GM12878 (cell line): ENCODE results near the gene DSE. TPM values are rescaled to one million over a fixed set of nuclear protein-coding genes. Genes with fewer than 3 reads are reported as not detected.
"Not testable (repeated sequence)": the region's sequence is repeated elsewhere in the genome, so short reads cannot be mapped to it uniquely, and the experiment has no call there.

Experiments used
- ATAC-seq: fragments of 200-7000 bp; cut with Tn5 transposase; 3 replicates; pipeline ENCODE4 v1.9.1; 2020; ENCODE audit warnings: mild to moderate bottlenecking, moderate library complexity
- BruUV-seq: library from RNA; stranded (reverse); fragments of 400-500 nt; replicated peaks from 2 replicates; lab custom pipeline; 2021; lab: Mats Ljungman, UMichigan
- CTCF ChIA-PET: fragments of 300-600 bp; sonication (Branson Sonifier 250); formaldehyde crosslinking; extraction: SDS; loops from one replicate; lab custom pipeline; 2021; ENCODE audit warnings: inconsistent platforms; lab: Yijun Ruan, JAX
- POLR2A ChIA-PET: fragments of 350-600 bp; formaldehyde crosslinking; extraction: SDS; loops from one replicate; lab custom pipeline; 2021; ENCODE audit warnings: inconsistent platforms; lab: Charles Lee
- RAD21 ChIA-PET: fragments of 300-600 bp; sonication (Branson Sonifier 250); formaldehyde crosslinking; loops from one replicate; lab custom pipeline; 2023; ENCODE audit warnings: antibody characterized with exemption; ENCODE audit not compliant: unreplicated experiment; lab: Charles Lee
- SMC1A ChIA-PET: fragments of 300-600 bp; sonication (Branson Sonifier 250); formaldehyde crosslinking; loops from one replicate; lab custom pipeline; 2023; ENCODE audit not compliant: unreplicated experiment, uncharacterized antibody; lab: Charles Lee
- DNase-seq: peaks from one replicate; pipeline ENCODE4 v3.0.0-alpha.2; 2011; ENCODE audit warnings: low read depth, low spot score
- FAIRE-seq: peaks from 3 replicates; lab custom pipeline; 2011; peaks lifted over from hg19 to GRCh38; lab: Jason Lieb, UNC
- H2AFZ ChIP-seq: 2 replicates; pipeline ENCODE4 v1.6.0; 2011; ENCODE audit warnings: low read depth, low read length, control low read depth; ENCODE audit not compliant: control insufficient read depth
- H3K27ac ChIP-seq: 2 replicates; pipeline ENCODE4 v1.5.1; 2011; ENCODE audit warnings: control low read depth; ENCODE audit not compliant: control insufficient read depth, insufficient read depth
- H3K27me3 ChIP-seq, 2 experiments: replicated peaks in 1 of 2; 2 replicates each; pipeline versions ENCODE4 v1.6.0 to v1.6.1; 2011; ENCODE audit warnings: low read length in 1 of 2; ENCODE audit not compliant: control insufficient read depth in 2 of 2, insufficient read depth in 2 of 2
- H3K36me3 ChIP-seq, 2 experiments: 2 replicates each; pipeline ENCODE4 v1.5.1; 2011; ENCODE audit warnings: low read length in 1 of 2; ENCODE audit not compliant: control insufficient read depth in 2 of 2, insufficient read depth in 2 of 2
- H3K4me1 ChIP-seq: 2 replicates; pipeline ENCODE4 v1.6.1; 2011; ENCODE audit warnings: mild to moderate bottlenecking, low read length, moderate library complexity, mixed read lengths; ENCODE audit not compliant: control insufficient read depth, insufficient read depth
- H3K4me2 ChIP-seq: 2 replicates; pipeline ENCODE4 v1.6.0; 2011; ENCODE audit warnings: control low read depth; ENCODE audit not compliant: control insufficient read depth, insufficient read depth
- H3K4me3 ChIP-seq: fragments of 200-600 bp; sonication (generic); 2 replicates; pipeline ENCODE4 v1.5.1; 2016
- H3K79me2 ChIP-seq: 2 replicates; pipeline ENCODE4 v1.6.0; 2011; ENCODE audit warnings: low read length; ENCODE audit not compliant: control insufficient read depth, insufficient read depth
- H3K9ac ChIP-seq: 2 replicates; pipeline ENCODE4 v1.8.0; 2011; ENCODE audit warnings: low read length, control low read depth, mixed read lengths; ENCODE audit not compliant: control insufficient read depth, insufficient read depth
- H3K9me3 ChIP-seq: replicated peaks from 3 replicates; pipeline ENCODE4 v1.5.1; 2011; ENCODE audit warnings: mild to moderate bottlenecking, low read length; ENCODE audit not compliant: control insufficient read depth, insufficient read depth
- H4K20me1 ChIP-seq: 2 replicates; pipeline ENCODE4 v1.6.0; 2011; ENCODE audit not compliant: control insufficient read depth, insufficient read depth
- ASH2L ChIP-seq: fragments of 300-600, 200-600 bp; sonication (generic); IDR thresholded peaks from 2 replicates; pipeline ENCODE4 v1.6.1; 2017; ENCODE audit warnings: low read depth, mild to moderate bottlenecking, borderline replicate concordance
- CBFB ChIP-seq: IDR thresholded peaks from 2 replicates; pipeline ENCODE4 v1.6.1; 2016; ENCODE audit warnings: antibody characterized with exemption, low read depth
- CBX5 ChIP-seq: sonication (generic); IDR thresholded peaks from 2 replicates; pipeline ENCODE4 v1.6.1; 2016; ENCODE audit warnings: low read depth, moderate library complexity, mild to moderate bottlenecking, inconsistent platforms
- CREM ChIP-seq: IDR thresholded peaks from 2 replicates; pipeline ENCODE4 v1.6.1; 2014; ENCODE audit warnings: antibody characterized with exemption, low read depth
- DPF2 ChIP-seq: fragments of 450-650 bp; IDR thresholded peaks from 2 replicates; pipeline ENCODE4 v1.6.1; 2017; ENCODE audit warnings: mild to moderate bottlenecking
- EGR1 ChIP-seq, 2 experiments: IDR thresholded peaks; 1 replicate in 1 of 2; 2 replicates in 1 of 2; pipeline ENCODE4 v1.6.1; 2011 to 2012; ENCODE audit warnings: low read depth in 2 of 2, low read length in 2 of 2, borderline replicate concordance in 1 of 2, mild to moderate bottlenecking in 1 of 2, moderate library complexity in 1 of 2
- HDAC6 ChIP-seq: fragments of 200-600 bp; sonication (generic); IDR thresholded peaks from one replicate; pipeline ENCODE4 v1.8.0; 2017; ENCODE audit warnings: antibody characterized with exemption; ENCODE audit not compliant: unreplicated experiment
- MEF2A ChIP-seq: IDR thresholded peaks from 2 replicates; pipeline ENCODE4 v1.6.1; 2011; ENCODE audit warnings: low read depth, mild to moderate bottlenecking, low read length, moderate library complexity; ENCODE audit not compliant: insufficient read depth
- POLR2A ChIP-seq: IDR thresholded peaks from 2 replicates; pipeline ENCODE4 v1.6.1; 2011; ENCODE audit warnings: low read depth, mild to moderate bottlenecking, low read length
- POLR2AphosphoS2 ChIP-seq: IDR thresholded peaks from 2 replicates; pipeline ENCODE4 v1.6.1; 2011; ENCODE audit warnings: low read depth, mild to moderate bottlenecking, low read length, improper control_type of control experiment, moderate library complexity
- POLR2AphosphoS5 ChIP-seq: IDR thresholded peaks from 2 replicates; pipeline ENCODE4 v1.6.1; 2011; ENCODE audit warnings: mild to moderate bottlenecking, low read length, inconsistent platforms
- POU2F2 ChIP-seq: IDR thresholded peaks from 3 replicates; pipeline ENCODE4 v1.6.1; 2011; ENCODE audit warnings: low read depth, mild to moderate bottlenecking, low read length, borderline replicate concordance
- RB1 ChIP-seq: fragments of 450-650 bp; formaldehyde crosslinking; IDR thresholded peaks from 2 replicates; pipeline ENCODE4 v1.6.1; 2017; ENCODE audit warnings: mild to moderate bottlenecking, borderline replicate concordance
- SMAD5 ChIP-seq: IDR thresholded peaks from 2 replicates; pipeline ENCODE4 v1.6.1; 2016; ENCODE audit warnings: antibody characterized with exemption, low read depth
- TAF1 ChIP-seq: IDR thresholded peaks from 2 replicates; pipeline ENCODE4 v1.6.1; 2011; ENCODE audit warnings: mild to moderate bottlenecking, low read depth, low read length, borderline replicate concordance
- YY1 ChIP-seq: IDR thresholded peaks from 2 replicates; pipeline ENCODE4 v1.6.1; 2011; ENCODE audit warnings: low read depth, mild to moderate bottlenecking, low read length
- ZNF24 ChIP-seq: fragments of 450-650 bp; IDR thresholded peaks from 2 replicates; pipeline ENCODE4 v1.6.1; 2017; ENCODE audit warnings: antibody characterized with exemption, mild to moderate bottlenecking
- WGBS: methylation state at CpG from one replicate; pipeline ENCODE4 v1.1.6; 2016; ENCODE audit warnings: low lambda C conversion rate; ENCODE audit not compliant: insufficient replicate concordance, insufficient coverage; ENCODE audit errors: missing lambda C conversion rate; 5-methylcytosine and 5-hydroxymethylcytosine counted together
- in situ Hi-C: fragments of 300-500 bp; cut with MboI; formaldehyde crosslinking; loops from 9 replicates; pipeline ENCODE4 v1.14.3; 2018; ENCODE audit warnings: mixed read lengths
- intact Hi-C: fragments of 100-400 bp; cut with micrococcal nuclease; formaldehyde crosslinking; loops from one replicate; pipeline ENCODE4 v1.14.2; 2022; ENCODE audit not compliant: unreplicated experiment
- polyA plus RNA-seq, 11 experiments: library from polyadenylated mRNA; depleted of rRNA in 4 of 11; unstranded in 6 of 11; stranded (reverse) in 5 of 11; fragments of >200 nt; fragmentation: Nextera tagmentation in 4 of 11; fragmentation: Illumina TruSeq in 1 of 11; extraction: Ambion mirVana in 4 of 11; extraction: Trizol in 1 of 11; gene quantifications; 1 replicate in 1 of 11; 2 replicates in 10 of 11; pipeline versions ENCODE4 v1.2.1 to v1.2.3, GENCODE V29; 2011 to 2016; ENCODE audit warnings: inconsistent platforms in 2 of 11, missing spikeins in 2 of 11, low read depth in 1 of 11
- total RNA-seq, 4 experiments: library from RNA; depleted of rRNA in 3 of 4; stranded (reverse); fragments of >200 nt in 3 of 4; fragmentation: Illumina TruSeq in 1 of 4; extraction: Trizol in 1 of 4; gene quantifications; 2 replicates each; pipeline versions ENCODE4 v1.2.1 to v1.2.3, GENCODE V29; 2013 to 2021
- TF ChIP-seq, protein P1 (sequence below): IDR thresholded peaks from 2 replicates; pipeline ENCODE4 v1.6.1; 2011; ENCODE audit warnings: borderline replicate concordance, low read depth, mild to moderate bottlenecking, moderate library complexity, low read length; ENCODE audit not compliant: insufficient read depth, poor library complexity, severe bottlenecking

DSE gene
- total and polyA plus RNA-seq, 10 of the 15 experiments (the other 5 are each of a cell fraction or from before 2014, with no cell fraction given) = 12.6 to 76.4 (median 43.0) TPM

DNA sequence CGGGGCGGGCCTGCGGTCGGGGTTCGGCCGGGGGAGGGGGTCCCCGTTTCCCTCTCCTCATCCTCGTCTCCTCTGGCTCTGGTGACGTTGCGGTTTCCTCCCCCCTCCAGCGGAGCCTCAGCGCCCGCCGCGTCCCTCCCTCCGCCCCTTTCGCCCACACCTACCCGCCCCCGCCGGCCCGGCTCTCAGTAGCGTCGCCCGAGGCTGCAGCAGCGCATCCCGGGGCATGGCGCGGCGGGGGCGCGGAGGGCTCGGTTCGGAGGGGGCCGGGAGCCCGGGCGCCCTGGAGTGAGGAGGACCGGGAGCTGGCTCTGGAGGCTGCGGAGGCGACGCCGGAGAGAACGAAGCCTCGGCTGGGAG, at the start of gene DSE (continued):
- TF ChIP-seq, protein P1, sequence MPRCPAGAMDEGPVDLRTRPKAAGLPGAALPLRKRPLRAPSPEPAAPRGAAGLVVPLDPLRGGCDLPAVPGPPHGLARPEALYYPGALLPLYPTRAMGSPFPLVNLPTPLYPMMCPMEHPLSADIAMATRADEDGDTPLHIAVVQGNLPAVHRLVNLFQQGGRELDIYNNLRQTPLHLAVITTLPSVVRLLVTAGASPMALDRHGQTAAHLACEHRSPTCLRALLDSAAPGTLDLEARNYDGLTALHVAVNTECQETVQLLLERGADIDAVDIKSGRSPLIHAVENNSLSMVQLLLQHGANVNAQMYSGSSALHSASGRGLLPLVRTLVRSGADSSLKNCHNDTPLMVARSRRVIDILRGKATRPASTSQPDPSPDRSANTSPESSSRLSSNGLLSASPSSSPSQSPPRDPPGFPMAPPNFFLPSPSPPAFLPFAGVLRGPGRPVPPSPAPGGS = peak; percentile 30
- TF ChIP-seq RB1 (no peak), YY1 (0 out of 2 replicates have a peak, but pooled peaks have one; percentile 34), EGR1 (IDR thresholded peaks at IDR 0.05; ENCODE audit: borderline replicate concordance in 1 of 2, low read depth in 2 of 2, low read length in 2 of 2) (peak in 1 of 2 experiments; percentile 97; a peak in 2 of 3 replicates), CBFB (peak; percentile 35; the same call in 1 of the 2 replicates), POU2F2 (peak; percentile 50; the same call in 1 of the 3 replicates), HDAC6 (peak; percentile 81), POLR2AphosphoS5 (peak; percentile 57; the same call in 1 of the 2 replicates), DPF2 (0 out of 2 replicates have a peak, but pooled peaks have one; percentile 83), CBX5 (peak; percentile 37; the same call in 1 of the 2 replicates), POLR2A (peak; percentile 88), CREM (peak; percentile 77), POLR2AphosphoS2 (no peak), ASH2L (peak; percentile 69; the same call in 1 of the 2 replicates), SMAD5 (peak; percentile 72; the same call in 1 of the 2 replicates), ZNF24 (no peak), TAF1 (0 out of 2 replicates have a peak, but pooled peaks have one; percentile 71), MEF2A (0 out of 2 replicates have a peak, but pooled peaks have one; percentile 39)

DNA sequence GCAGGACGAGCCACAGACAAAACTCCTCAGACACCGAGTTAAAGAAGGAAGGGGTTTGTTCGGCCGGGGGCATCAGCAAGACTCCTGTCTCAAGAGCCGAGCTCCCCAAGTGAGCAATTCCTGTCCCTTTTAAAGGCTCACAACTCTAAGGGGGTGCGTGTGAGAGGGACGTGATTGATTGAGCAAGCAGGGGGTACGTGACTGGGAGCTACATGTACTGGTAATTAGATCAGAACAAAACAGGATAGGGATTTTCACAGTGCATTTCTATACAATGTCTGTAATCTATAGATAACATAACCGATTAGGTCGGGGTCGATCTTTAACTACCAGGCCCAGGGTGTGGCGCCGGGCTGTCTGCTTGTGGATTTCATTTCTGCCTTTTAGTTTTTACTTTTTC, 48.8 kb upstream of the DSE start:
- H3K4me3 ChIP-seq, H3K9me3 ChIP-seq, H4K20me1 ChIP-seq, H3K27ac ChIP-seq, H3K4me2 ChIP-seq, H3K36me3 ChIP-seq, ATAC-seq, POLR2A ChIA-PET, CTCF ChIA-PET, DNase-seq, RAD21 ChIA-PET, H3K9ac ChIP-seq, H3K4me1 ChIP-seq, BruUV-seq, H3K27me3 ChIP-seq, H3K79me2 ChIP-seq, FAIRE-seq, in situ Hi-C loops, H2AFZ ChIP-seq, intact Hi-C loops, SMC1A ChIA-PET: not testable (repeated sequence)
- 82% methylated on average over 13 of the region's 13 CpGs for WGBS
